Daoy (cell line): ENCODE data around the gene R3HDML. TPM values are rescaled to one million over a fixed set of nuclear protein-coding genes. Genes with fewer than 3 reads are reported as not detected.
A peak's percentile ranks its signal among the peaks of the same experiment; 100 is the strongest.
"Not testable (repeated sequence)": the region's sequence is repeated elsewhere in the genome, so short reads cannot be mapped to it uniquely, and the experiment has no call there.

Experiments
- DNase-seq: peaks from one replicate; pipeline ENCODE4 v3.0.0-alpha.2; 2015; ENCODE audit warnings: low read depth
- total RNA-seq: library from RNA; depleted of rRNA; stranded (reverse); fragments of >200 nt; shearing (Covaris generic); gene quantifications from 2 replicates; pipeline ENCODE4 v1.2.3, GENCODE V29; 2014; rRNA removed

Gene R3HDML, protein sequence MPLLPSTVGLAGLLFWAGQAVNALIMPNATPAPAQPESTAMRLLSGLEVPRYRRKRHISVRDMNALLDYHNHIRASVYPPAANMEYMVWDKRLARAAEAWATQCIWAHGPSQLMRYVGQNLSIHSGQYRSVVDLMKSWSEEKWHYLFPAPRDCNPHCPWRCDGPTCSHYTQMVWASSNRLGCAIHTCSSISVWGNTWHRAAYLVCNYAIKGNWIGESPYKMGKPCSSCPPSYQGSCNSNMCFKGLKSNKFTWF
- total RNA-seq, result not detected in 2 replicates

DNA sequence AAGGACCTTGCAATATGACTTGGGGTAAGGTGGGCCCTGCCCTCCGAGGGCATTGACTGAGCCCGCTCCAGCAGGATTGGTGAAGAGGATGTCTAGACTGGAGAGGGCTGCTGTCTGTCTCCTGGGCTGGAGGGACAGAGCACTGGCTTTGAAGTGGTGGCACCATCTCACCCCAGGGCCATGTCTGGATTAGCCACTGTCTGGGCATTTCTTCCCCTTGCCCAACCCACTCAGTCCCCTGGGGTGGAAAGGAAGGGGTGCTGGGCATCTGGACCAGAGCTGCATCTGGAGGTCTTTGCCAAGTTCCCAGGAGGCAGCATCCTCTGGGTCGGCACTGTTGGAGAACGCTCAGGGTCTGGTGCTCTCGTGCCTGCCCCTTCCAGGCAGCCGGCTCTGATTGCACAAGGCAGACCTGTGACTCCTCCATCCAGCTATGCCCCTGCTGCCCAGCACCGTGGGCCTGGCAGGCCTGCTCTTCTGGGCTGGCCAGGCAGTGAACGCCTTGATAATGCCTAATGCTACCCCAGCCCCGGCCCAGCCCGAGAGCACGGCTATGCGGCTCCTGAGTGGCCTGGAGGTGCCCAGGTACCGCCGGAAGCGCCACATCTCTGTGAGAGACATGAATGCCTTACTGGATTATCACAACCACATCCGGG, at the start of gene R3HDML:
R3HDML (plus strand) TSS at position 319 of the 656 bp plus-strand sequence; CDS start at position 434, 115 bp downstream.
- DNase-seq, result no peak

DNA sequence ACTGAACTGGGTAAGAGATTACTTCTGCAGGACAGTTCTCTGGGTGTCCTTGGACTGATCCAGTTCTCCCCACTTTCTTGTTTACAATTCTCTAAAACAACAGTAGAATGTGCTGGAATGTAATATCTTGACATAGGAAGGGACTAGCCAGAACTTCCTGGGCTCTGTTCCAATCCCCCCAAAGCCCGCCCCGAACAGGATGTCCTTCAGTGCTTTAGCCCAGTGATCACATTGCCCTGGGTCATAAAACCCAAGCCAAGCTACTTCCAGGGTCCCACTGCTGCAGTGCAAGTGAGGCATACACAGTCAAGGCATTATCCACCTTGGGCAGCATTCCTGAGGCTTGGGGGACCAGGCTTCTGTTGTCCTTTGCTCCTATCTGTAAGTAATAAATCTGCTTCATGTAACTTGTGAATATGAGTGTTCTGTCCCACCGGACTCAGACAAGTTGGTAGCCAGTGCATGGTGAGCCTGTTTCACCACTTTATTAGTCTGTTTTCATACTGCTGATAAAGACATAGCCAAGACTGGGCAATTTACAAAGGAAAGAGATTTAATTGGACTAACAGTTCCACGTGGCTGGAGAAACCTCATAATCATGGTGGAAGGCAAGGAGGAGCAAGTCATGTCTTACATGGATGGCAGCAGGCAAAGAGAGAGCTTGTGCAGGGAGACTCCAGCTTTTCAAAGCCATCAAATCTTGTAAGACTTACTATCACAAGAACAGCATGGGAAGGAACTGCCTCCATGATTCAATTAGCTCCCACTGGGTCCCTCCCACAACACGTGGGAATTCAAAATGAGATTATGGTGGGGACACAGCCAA, 49.4 kb upstream of the R3HDML start:
- DNase-seq, result no peak

DNA sequence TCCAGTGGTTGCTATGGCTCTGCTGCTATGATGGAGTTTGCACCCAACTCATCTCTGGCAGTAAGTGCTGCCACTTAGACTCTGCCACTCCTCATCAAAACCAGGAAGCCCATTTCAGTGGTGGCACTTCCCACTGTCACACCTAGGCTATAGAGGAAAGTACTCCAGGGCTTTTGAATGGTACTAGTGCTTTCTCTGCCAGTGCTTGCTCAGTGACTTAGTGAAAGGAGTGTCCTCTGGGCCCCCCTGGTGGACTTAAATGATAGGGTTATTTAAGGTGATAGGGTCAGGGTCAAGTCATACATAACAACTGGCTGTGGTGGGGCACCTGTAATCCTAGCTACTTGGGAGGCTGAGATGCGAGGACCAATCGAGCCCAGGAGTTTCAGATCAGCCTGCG, 48.6 kb upstream of the R3HDML start:
- DNase-seq, result no peak

DNA sequence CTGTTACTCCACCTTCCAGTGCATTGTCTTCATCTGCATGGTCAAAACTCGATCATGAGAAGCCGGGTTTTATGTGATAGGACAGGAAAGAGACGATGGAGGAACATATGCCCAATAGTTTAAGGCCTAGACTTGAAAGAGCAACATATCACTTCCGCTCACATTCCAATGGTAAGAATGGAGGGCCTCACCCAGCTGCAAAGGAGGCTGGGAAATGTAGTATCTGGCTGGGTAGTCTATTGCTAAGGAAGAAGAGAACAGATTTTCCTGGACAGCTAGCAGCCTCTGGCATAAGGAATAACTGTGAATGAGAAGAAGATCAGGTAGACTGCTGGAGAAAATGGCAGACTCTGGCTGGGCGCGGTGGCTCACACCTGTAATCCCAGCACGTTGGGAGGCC, 45.1 kb upstream of the R3HDML start:
- DNase-seq, result no peak

DNA sequence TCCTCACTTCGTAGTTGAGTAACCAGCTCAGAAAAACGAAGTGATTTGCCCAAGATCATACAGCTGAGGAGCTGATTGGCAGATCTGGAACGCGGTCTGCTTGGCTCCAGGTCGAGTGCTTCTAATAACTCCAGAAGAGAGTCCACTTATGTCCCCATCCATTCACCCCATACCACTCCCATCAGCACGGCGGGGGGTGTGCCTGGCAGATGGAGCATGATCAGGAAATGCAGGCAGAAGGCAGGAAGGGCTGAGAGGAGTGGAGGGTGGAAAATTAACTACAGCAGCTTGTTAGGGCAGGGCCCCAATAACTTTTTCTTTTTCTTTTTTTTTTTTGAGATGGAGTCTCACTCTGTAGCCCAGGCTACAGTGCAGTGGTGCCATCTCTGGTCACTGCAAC, 40.8 kb upstream of the R3HDML start:
- DNase-seq, result no peak

DNA sequence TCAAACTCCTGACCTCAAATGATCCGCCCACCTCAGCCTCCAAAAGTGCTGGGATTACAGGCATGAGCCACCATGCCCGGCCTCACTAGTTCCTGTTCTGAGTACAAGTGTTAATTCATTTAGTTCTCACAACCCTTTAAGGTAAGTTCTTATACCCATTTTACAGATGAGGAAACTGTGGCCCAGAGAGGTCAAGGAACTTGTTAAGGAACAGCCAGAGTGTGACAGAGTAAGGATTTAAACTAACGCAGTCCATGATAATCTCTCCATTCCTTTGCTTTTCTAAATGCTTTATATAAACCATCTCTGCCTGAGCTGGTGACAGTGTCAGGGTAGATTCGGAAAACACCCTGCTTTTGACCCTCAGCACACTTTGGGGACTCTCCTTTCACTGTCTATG, 39.1 kb upstream of the R3HDML start:
- no peak for DNase-seq

DNA sequence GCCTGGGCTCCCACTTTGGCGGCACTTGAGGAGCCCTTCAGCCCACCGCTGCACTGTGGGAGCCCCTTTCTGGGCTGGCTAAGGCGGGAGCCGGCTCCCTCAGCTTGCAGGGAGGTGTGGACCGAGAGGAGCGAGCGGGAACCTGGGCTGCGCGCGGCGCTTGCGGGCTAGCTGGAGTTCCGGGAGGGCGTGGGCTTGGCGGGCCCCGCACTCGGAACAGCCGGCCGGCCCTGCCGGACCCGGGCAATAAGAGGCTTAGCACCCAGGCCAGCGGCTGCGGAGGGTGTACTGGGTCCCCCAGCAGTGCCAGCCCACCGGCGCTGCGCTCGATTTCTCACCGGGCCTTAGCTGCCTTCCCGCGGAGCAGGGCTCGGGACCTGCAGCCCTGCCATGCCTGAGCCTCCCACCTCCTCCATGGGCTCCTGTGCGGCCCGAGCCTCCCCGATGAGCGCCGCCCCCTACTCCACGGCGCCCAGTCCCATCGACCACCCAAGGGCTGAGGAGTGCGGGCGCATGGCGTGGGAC, 37.8 kb upstream of the R3HDML start:
- not testable (repeated sequence) for DNase-seq

DNA sequence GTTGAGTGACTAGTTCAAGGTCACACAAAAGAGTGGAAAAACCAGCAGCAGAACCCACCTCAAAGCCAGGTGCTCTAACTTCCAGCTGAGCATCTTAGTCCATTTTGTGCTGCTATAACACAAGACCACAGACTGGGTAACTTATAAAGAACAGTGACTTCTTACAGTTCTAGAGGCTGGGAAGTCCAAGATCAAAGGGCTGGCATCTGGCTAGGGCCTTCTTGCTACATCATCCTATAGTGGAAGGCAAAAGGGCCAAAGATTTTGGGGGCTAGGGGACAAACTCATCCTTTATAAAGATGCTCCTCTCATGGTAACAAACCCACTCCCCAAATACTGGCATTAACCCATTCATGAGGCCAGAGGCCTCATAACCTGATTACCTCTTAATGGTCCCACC, 35.6 kb upstream of the R3HDML start:
- DNase-seq, result no peak

DNA sequence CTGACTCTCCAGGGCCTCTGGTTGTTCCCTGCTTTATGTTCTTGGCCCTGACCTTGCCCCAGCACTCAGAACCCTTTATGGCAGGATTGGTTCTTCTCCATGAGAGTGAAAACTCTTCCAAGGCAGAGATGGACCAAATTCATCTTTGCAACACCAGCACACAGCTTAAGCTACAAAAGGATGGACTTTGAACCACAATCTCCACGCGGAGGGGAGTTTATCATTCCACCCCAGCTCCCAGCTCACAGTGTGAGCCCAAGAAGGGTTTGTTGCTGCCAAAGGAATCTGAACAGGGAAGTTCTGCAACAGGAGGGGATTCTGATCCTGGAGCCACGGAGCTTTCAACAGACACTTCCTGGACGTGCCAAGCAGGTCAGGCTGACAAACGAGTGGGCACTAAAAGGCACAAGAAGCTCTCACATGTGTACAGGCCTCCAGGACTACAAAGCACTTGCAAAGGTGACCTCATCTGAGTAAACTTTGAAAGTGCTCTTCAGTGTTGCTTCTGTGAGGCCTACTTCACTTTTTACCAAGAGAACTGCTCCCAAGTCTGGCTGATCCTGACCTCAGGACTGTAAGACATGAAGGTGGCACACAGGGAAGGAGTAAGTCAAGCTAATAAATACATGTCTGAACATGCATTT, 34.7 kb upstream of the R3HDML start:
- no peak for DNase-seq

DNA sequence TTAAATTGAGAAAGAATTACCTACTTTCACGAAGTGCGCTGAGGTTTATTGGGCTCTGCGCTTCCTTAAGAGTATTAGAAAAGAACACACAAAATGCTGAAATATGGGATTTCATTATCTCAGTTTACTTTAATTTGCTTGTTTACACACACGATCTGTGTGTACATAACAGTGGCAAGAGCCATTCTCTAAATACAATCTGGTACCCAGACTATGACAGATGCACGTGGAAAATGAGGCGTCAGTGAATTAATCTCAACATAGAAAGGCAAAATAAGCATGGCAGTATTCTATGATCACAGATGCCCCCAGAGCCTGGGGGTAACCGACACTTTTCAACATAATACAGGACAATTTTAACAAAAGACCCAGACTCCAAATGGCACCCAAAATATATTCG, 34.1 kb upstream of the R3HDML start:
- no peak for DNase-seq

DNA sequence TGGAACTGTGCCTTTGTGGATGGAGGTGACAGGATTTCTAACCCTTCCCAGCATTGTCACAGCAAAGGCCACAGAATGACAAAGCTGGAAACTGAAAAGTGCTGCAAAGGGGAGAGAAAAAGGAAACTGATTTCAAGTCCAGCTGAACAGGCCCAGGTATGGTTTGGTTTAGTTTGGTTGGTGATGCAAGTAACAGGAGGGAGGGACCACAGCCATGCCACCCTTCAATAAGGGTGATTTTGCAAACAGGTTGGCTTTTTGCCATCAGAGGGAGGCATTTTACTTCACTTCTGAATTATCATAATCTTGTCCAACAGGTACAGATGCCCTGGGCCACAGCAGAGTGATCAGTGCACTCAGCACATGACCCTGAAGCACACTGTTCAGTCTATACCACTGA, 32.5 kb upstream of the R3HDML start:
- no peak for DNase-seq

DNA sequence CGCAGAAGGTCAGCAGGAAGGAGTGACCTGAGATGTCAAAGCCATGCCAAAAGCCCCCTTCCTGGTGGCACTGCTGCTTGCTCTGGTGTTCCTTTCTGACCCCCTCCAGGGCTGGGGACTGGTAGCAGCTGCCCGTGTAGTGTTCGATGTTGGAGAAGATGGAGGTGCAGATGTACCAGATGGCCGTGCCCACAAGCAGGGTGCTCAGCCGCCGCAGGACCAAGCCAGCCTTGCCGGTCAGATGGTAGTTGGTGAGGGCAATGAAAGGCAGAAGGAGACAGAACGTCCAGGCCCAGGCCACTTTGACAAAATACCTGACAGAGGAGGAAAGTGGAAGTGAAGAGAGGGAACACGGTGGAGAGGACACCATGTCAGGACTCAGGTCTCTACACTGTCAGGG, 29.9 kb upstream of the R3HDML start:
- DNase-seq, result no peak

DNA sequence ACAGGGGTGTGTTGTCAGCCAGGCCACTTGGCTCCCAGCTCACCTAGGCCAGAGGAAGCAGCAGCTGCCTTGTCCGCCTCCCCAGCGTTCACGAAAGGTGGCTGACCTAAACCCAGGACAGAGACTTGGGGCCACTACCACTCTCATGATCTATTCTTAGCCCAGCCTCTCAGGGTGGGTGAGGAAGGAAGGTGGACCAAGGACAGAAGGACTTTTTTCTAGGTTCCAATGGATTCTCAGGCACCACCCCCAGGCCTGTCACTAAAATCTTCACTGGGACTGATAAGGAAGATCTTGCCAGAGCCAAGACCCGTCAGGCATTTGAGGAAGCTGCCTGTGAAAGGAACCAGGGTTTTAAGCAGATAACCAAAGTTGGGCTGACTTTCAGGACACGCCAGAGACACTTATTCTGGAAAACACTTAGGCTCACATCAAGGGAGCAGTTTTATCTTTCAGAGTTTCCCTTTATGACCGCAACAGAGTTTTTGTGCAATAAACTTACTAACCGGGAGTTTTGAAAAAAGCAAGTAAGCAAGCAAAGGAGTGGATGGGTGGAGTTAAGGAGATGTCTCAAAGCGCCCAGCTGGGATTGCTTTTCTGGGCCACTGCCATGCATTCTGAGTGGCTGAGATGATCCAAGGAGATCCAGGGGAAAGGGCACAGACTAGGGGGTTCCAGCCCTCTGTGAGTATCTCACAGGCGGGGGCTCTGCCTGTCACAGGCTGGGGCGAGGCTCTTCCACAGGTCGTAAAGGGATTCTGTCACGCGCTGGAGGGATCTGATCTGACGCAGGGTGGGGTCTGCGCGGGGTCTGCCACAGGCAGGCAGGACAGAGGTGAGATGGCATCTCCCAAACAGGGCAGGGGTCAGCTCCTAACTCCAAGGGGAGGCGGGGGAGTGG, 26.8 kb upstream of the R3HDML start:
- peak; percentile 42 for DNase-seq

DNA sequence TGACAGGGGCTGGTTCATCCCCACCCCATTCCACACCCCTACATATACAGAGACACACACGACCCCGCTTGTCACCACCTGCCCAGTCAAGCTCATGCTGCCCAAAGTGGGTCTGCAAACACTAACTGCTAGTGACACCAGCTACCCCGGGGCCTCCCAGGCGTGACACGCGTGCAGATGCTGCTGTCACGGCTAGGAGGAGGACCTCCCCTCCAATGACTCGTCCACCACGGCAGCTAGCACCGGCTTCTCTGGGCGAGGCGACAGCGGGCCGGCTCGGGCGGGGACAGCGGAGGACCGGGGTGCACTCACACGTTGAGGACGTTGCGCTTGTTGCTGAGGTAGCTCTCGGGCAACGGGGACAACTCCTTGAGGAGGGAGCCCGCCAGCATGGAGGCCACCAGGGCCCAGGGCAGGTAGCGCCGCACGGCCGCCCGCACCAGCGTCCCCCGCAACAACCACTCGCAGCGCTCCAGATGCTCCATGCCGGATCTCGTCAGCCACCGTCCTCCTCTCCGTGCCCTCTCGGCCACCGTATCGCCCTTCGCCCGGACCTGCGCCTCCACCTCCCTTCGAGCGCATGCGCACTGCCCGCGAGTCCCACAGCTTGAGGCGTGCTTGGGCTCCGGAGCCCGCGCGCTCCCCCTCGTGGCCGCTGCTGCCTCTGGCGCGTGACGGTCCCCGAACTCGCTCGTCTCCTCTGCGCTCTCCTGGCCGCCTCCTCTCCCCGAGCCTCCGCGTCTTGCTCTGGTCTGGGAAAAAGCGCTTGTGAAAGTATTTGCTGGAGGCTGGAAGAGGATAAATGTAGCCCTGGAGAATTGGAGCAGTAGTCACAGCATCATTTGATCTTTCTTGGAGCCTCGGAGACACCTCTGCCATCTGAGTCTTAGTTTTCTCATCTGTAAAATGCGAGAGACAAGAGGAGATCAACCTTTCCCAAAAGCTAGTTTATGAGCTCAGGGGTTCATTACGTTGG, 25.9 kb upstream of the R3HDML start, which contains the start of gene FITM2:
FITM2 (minus strand) TSS at position 539 of the 976 bp plus-strand sequence; CDS start at position 485, 54 bp downstream.
- peak; percentile 99 for DNase-seq

DNA sequence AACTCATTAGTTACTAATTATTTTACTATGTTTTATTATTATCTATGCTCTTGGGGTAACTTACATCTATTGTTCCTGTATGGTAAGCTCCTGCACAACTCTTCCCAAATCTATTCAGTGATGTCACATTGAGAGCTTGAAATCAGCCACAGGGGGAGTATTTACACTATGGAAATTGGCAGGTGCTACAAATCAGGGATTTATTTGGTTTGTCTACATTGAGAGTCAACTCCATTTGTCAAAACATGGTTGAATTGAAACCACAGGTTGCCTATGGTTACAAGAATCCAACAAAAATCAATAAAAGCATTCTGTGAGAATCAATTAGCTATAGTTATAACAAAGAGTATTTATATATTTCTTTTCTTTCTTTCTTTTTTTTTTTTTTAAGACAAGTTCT, 22.0 kb upstream of the R3HDML start:
- DNase-seq, result no peak

DNA sequence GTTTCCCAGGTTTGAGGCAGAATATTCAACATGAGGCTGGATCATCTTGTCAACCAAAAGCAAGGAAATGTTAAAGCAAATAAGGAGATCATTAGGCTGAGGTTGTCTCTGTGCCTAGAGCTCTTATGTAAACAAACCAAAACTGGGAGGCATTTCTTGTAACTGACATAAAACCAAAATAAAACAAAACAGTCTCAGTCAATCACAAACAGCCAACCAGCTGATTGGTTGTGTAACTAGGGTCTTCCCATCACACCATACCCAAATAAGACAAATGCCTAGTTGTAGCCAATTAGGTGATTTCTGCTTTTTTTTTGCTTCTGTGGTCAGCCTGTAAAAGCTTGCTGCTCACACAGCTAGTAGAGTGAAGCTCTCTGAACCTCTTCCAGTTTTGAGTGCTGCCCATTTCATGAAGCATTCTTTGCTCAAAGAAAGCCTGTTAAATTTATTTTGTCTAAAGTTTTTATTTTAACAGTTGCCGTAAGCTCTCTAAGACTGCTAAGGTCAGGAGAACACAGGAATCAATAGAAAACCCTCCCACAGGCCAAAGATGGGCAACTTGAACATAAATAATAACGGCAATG, 16.9 kb upstream of the R3HDML start:
- DNase-seq, result no peak

DNA sequence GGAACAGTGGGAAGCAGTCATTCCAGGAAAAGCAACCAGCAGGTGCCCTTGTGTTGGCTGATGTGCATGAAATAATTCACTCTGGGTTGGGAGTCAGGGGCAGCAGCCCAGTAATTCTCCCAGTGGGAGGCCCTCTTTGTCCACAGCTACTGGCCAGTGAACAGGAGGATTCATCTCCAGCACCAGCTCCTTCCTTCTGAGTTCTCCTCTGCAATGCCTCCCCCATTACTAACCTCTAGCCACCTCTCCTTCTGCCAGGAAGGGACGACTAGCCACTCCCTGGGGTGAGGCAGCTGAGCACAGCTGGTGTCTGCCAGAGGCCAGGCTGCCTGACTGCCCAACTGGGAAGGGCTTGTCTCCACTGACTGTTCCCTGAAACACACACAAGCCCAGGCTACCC, 12.5 kb upstream of the R3HDML start:
- DNase-seq, result no peak

DNA sequence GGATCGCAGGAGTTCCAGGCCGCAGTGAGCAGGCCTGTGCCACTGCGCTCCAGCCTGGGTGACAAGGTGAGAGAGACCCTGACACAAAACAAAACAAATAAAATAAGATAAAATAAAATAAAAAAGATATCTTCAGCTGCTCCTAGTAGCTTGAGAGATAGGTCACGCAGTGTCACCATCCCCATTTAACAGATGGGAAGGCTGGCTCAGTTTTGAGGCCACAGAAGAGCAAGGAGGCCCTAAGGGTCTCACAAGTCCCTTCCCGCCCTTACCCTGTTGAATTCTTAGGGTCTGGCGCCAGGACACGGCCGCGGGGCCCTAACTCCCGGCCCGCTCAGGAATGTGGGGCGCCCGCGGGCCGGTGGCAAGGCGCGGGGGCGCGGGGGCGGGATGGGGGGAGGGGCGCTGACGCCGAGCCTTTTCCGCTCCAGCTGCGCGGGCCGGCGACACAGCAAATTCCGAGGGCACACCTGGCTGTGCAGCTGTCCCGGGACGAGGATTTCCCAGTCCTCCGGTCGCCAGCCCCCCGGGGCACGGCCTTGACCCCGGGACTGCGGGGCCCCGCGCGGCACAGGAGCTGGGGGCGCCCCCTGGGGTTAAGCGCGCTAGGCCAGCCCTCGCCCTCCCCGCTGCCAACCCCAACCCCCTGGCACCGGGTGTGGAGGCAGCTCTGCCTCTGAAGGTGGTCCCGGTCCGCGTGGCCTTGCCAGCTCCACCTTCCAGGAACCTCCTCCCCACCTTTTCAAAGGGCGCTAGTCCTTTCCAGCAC, 10.3 kb upstream of the R3HDML start:
- no peak for DNase-seq
